ENCODE data around the gene PTGFRN. TPM values are rescaled to one million over a fixed set of nuclear protein-coding genes. Genes with fewer than 3 reads are reported as not detected.

PTGFRN gene
- total and polyA plus RNA-seq, 2 of the 4 experiments (the other 2 are of a cell fraction): 0.90 to 1.1 TPM

GRCh38 chr1:116986421-116987255, 76.9 kb downstream of the PTGFRN start:
- H4K5ac ChIP-seq (ENCODE audit: low read depth, low read length): no peak overlapping the region
- no peak overlapping the region for H2AK9ac ChIP-seq (replicated peaks; ENCODE audit: low read depth, low read length, poor library complexity)
- H2BK15ac ChIP-seq (ENCODE audit: low read depth, low read length): no peak overlapping the region
- H3K18ac ChIP-seq (ENCODE audit: low read depth, low read length): no peak overlapping the region
- no peak for ATAC-seq (ENCODE audit: low read depth)
- no peak overlapping the region for H3K23ac ChIP-seq (ENCODE audit: low read depth, low read length)
- ChIA-PET POLR2A (ENCODE audit: unreplicated experiment) (no interaction called here), CTCF (no interaction called here)
- H3K79me1 ChIP-seq (ENCODE audit: low read depth in 1 of 2, low read length in 2 of 2): no peaks in the 10 kb centered on the region
- no peak overlapping the region for H2BK120ac ChIP-seq (ENCODE audit: low read depth, low read length)
- H3K4ac ChIP-seq (ENCODE audit: low read depth, low read length): no peak overlapping the region
- in situ Hi-C loops (cut with MboI; ENCODE audit: low sequenced_read_pairs): no loop called here
- no peaks in the 10 kb centered on the region for H3K36me3 ChIP-seq (ENCODE audit: control insufficient read depth, insufficient read depth, low read length)
- dilution Hi-C loops (cut with HindIII; ENCODE audit: low sequenced_read_pairs, unreplicated experiment): no loop called here
- H3K9ac ChIP-seq (ENCODE audit: low read depth, low read length): no peak overlapping the region
- H3K9me3 ChIP-seq (ENCODE audit: control insufficient read depth, insufficient read depth, low read length): no peaks in the 10 kb centered on the region
- no peaks in the 10 kb centered on the region for H3K4me1 ChIP-seq (ENCODE audit: control insufficient read depth, insufficient read depth, low read length)
- peaks cover 5% of the 10 kb centered on the region; the same call in 1 of the 2 replicates for H3K27me3 ChIP-seq (ENCODE audit: control insufficient read depth, insufficient read depth, low read length)
- H3K14ac ChIP-seq (replicated peaks; ENCODE audit: low read depth, low read length): no peak overlapping the region
- H2AK5ac ChIP-seq (ENCODE audit: low read depth, low read length): no peak overlapping the region
- no peak overlapping the region for H3K4me3 ChIP-seq (ENCODE audit: insufficient read depth, low read depth, low read length)
- no peaks in the 10 kb centered on the region for H3K9me1 ChIP-seq (ENCODE audit: insufficient read depth, low read length)
- no peak overlapping the region for H2BK20ac ChIP-seq (ENCODE audit: low read depth, low read length)
- no peak overlapping the region for H2AFZ ChIP-seq (replicated peaks; ENCODE audit: low read length, poor library complexity)
- H3K27ac ChIP-seq (ENCODE audit: insufficient read depth, low read length): no peak overlapping the region
- H2BK5ac ChIP-seq (ENCODE audit: low read depth, low read length, poor library complexity, severe bottlenecking): no peak overlapping the region
- DNase-seq: no peak
- BruUV-seq (replicated peaks): no TSS peak
- 100% methylated on average over 3 of the region's 29 CpGs; no CpG with 5 or more reads in 1 of the 2 experiments for WGBS, 2 experiments (ENCODE audit: extremely low coverage in 2 of 2, insufficient read length in 1 of 2)
- H4K8ac ChIP-seq (ENCODE audit: low read depth in 2 of 2, low read length in 2 of 2): no peak overlapping the region
- H3K56ac ChIP-seq (ENCODE audit: extremely low read depth, insufficient read depth, low read length): no peak overlapping the region
- no peak overlapping the region for H4K91ac ChIP-seq (ENCODE audit: insufficient read depth, low read depth, low read length)
- no peak overlapping the region for H3K4me2 ChIP-seq (ENCODE audit: low read depth, low read length)
- H4K20me1 ChIP-seq (ENCODE audit: insufficient read depth, low read length): no peaks in the 10 kb centered on the region
- intact Hi-C loops (cut with micrococcal nuclease): no loop called here
- TF ChIP-seq RCOR1 (IDR thresholded peaks at IDR 0.05; ENCODE audit: insufficient replicate concordance, low read length): no peak
- no peak for TF ChIP-seq RAD21 (IDR thresholded peaks at IDR 0.05; ENCODE audit: low read length)
- no peak for TF ChIP-seq CHD1 (IDR thresholded peaks at IDR 0.05; ENCODE audit: low read depth, low read length)
- no peak for TF ChIP-seq NFE2L2 (IDR thresholded peaks at IDR 0.05; ENCODE audit: low read depth, low read length)
- TF ChIP-seq CEBPB (IDR thresholded peaks at IDR 0.05; ENCODE audit: low read depth, low read length): no peak
- TF ChIP-seq ELK1 (IDR thresholded peaks at IDR 0.05; ENCODE audit: borderline replicate concordance, low read depth, low read length): no peak
- no peak for TF ChIP-seq RFX5 (IDR thresholded peaks at IDR 0.05; ENCODE audit: low read depth, low read length)
- no peak for TF ChIP-seq MAZ (IDR thresholded peaks at IDR 0.05; ENCODE audit: borderline replicate concordance, low read depth, low read length)
- TF ChIP-seq POLR2A (IDR thresholded peaks at IDR 0.05; ENCODE audit: low read depth, low read length): no peak
- no peak for TF ChIP-seq FOS (IDR thresholded peaks at IDR 0.05; ENCODE audit: low read depth, low read length)
- no peak for TF ChIP-seq CTCF (conservative IDR thresholded peaks at IDR 0.05; ENCODE audit: low read depth, low read length)
- no peak for TF ChIP-seq BHLHE40 (IDR thresholded peaks at IDR 0.05; ENCODE audit: low read depth, low read length)
- TF ChIP-seq MXI1 (IDR thresholded peaks at IDR 0.05; ENCODE audit: borderline replicate concordance, low read depth, low read length): no peak
- TF ChIP-seq SMC3 (IDR thresholded peaks at IDR 0.05; ENCODE audit: low read depth, low read length): no peak
- TF ChIP-seq MAFK (IDR thresholded peaks at IDR 0.05; ENCODE audit: low read depth, low read length): no peak
